Adrenal gland (tissue), 5 donors: ENCODE measurements around the gene PIK3CB.

ENCODE experiments used
- CTCF ChIP-seq, 6 experiments: fragments of 450-650 bp in 4 of 6; fragments of 200-600 bp in 2 of 6; sonication (generic) in 1 of 6; IDR thresholded peaks; 1 replicate in 5 of 6; 2 replicates in 1 of 6; pipeline versions ENCODE4 v1.5.1 to v1.8.0; 2016 to 2021; ENCODE audit warnings: antibody characterized with exemption in 6 of 6, mild to moderate bottlenecking in 2 of 6, moderate library complexity in 1 of 6
- POLR2A ChIP-seq, 2 donors: fragments of 450-650 bp; IDR thresholded peaks; one replicate each; pipeline ENCODE4 v1.6.1; 2017; ENCODE audit warnings: antibody characterized with exemption in 2 of 2, mild to moderate bottlenecking in 2 of 2, moderate library complexity in 1 of 2
- donor health status: DM: no; HTN: no; CAD: no.

- TF ChIP-seq CTCF (IDR thresholded peaks at IDR 0.05) (no peak), POLR2A (IDR thresholded peaks at IDR 0.05) (no peak)
Measured at GRCh38 chr3:138842483-138843188, 7.9 kb upstream of the PIK3CB start.
